ENCODE data around the gene DCXR.

Gene DCXR

GRCh38 chr17:82021107-82021899 lies 16.2 kb downstream of the DCXR start:
- peak; percentile 84 for DNase-seq

DNA sequence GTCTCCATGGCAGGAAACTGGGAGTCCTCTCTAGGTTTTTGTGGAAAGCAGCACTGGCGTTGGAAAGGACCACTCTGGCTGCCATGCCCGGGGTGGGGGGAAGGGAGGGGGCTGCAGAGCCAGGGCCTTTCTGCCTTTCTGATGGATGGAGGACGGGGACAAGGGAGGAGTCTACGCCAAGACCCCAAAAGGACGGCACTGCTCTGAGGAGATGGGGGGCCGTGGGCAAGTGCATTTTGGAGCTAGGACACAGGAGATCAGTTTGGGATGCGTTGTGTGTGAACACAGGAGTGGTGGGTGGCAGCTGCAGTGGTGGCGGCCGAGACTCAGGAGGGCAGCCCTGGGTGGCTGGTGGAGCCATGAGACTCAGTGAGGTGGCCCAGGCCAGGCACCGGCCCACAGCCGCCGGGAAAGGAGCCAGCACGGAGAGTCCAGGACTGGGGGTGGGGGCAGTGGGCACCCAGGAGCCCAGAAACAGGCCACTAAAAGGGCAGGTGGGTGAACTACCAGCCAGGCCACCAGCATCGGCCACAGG lies 16.9 kb downstream of the DCXR start:
- DNase-seq, result no peak

- peak; percentile 89 for DNase-seq
Observed at GRCh38 chr17:82019690-82020571, 17.6 kb downstream of the DCXR start.

DNA sequence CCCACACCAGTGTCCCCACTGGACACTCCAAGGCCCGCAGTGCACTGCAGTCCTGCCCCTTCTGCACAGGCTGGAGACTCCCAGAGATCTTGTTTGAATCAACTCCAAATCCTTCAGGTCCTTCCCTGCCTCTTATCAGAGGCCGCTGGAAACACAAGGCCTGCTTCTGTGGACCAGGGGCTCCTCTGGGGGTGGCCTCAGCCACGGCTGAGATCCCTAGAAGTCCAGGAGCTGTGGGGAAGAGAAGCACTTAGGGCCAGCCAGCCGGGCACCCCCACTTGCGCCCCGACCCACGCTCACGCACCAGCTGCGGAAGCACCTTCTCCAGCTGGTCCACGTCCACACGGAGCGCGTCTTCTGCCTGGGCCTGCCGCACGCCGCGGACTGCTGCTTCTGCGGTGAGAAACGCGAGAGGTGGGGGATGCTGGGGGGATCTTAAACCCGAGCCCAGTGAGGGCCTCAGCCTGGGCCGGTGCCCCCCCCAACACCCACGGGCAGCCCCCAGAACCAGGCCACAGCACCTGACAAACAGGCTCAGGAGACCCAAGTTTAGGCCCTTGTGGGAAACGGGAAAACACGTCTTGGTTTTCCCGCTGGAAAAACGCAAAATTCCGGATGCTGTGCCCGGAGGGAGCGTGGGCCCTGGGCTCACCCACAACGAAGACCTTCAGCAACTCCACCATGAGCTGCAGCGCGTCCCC lies 18.4 kb downstream of the DCXR start:
- DNase-seq, result no peak

DNA sequence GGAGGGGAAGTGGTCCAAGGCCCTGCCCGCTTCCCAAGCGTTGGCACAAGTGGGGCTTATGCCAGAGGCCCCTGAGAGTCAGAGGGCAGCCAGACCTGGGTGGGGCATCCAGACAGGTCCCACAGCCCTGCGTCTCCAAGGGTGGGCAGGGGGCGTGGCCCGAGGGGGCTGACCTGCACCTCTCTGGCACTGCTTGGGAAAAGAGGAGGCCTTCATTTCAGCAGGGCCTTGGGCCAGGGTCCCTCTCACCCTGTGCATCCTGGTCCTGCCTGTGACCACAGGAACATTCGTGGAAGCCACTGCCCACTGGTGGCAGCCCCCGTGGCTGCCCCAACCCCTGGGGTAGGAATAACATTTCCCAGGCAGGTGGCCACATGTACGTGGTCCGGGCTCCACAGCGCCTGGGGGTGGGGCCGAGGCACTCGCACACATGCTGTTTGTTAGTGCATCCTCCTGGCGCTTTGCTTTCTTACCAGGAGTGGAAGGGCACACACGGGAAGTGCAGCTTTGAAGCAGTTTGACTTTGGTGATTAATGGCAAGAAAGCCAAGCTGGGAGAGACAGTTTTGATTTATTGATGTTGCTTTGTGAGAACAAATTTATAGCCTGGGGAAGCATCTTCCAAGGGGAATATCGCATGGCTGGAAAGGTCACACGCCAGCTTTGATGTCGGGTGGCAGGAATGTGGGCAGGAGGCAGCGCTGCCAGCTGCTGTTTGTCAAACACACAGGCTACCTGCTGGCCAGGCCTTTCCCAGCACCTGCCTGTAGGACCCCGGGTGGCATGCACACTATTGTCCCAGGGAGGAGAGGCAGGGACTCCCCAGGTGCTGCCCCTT lies 19.1 kb downstream of the DCXR start:
- DNase-seq, result no peak

DNA sequence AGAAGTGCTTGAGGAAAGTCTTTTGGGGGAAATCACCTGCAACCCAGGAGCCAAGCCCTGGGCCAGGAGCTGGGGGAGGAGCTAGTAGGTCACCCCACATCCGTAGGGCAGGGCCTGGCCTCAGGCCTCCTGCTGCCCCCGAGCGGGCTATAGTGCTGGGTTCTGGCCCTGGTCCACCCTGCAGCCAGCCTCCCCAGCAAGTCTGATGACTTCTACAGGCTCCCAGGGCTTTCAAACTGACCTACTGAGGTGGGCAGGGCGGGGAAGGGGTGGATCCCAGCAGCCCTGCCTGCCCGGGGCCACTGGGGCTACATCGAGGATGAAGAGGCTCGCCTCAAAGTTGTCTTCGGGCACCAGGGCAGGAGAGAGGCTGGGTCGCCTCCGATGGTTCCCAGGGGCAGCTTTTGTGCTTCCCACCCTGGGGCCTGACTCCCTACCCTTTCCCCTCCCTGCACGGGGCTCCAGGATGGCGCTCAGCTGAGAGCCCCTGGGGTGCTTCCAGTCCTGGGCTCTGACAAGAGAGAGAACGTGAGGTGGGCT lies 19.8 kb downstream of the DCXR start:
- no peak for DNase-seq

GRCh38 chr17:82016875-82017459 lies 20.5 kb downstream of the DCXR start:
- DNase-seq, result no peak

DNA sequence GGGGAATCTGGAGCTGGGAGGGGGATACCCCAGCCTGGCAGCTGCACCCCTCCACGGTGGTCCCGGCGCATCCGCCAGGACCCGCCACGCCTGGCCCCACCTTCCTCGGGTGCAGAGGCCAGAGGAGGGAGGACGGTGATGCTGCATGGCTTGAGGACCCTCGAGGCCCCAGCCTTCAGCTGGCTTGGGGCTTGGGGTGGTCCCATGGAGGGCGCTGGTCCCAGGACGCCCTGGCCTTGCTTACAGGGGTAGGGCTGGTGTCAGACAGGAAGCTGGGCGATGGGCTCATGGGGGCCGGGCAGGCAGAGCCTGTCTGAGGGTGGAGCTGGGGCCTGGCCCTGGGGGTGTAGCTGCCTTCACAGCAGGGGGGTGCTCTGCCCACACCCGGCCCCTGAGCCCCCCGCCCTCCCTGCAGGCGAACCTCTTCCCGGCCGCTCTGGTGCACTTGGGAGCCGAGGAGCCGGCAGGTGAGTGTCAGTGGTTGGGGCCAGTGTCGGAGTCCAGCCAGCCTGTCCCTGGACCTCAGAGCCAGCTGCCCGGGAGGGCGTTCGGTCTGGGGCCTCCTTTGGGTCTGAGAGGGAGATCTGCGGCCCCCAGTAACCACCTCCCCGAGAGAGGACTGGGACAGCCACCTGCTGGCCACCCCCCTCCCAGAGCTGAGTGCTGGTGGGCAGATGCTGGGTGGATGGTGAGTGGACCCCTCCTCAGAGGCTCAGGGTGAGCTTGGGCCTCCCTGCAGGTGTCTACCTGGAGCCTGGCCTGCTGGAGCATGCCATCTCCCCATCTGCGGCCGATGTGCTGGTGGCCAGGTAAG lies 21.2 kb downstream of the DCXR start:
- no peak for DNase-seq

- DNase-seq, result no peak
Observed at GRCh38 chr17:82015311-82015971, 22.1 kb downstream of the DCXR start.

- no peak for DNase-seq
Observed at GRCh38 chr17:82014971-82015310, 22.6 kb downstream of the DCXR start.

DNA sequence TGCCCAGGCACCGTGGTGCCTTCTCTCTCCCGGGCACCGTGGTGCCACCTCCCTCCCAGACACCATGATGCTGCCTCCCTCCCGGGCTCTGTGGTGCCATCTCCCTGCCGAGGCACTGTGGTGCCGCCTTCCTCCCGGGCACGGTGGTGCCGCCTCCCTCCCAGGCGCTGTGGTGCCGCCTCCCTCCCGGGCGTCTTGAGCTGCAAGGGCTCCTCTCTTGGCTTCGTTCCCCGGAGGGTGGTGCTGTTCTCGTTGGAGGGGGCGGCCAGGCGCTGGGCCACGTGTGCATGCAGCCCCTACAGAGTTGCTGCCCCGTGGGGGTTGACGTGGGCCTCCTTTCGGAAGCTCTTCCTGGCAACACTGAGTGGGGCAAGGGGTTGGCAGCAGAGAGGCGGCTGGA lies 23.1 kb downstream of the DCXR start:
- no peak for DNase-seq

DNA sequence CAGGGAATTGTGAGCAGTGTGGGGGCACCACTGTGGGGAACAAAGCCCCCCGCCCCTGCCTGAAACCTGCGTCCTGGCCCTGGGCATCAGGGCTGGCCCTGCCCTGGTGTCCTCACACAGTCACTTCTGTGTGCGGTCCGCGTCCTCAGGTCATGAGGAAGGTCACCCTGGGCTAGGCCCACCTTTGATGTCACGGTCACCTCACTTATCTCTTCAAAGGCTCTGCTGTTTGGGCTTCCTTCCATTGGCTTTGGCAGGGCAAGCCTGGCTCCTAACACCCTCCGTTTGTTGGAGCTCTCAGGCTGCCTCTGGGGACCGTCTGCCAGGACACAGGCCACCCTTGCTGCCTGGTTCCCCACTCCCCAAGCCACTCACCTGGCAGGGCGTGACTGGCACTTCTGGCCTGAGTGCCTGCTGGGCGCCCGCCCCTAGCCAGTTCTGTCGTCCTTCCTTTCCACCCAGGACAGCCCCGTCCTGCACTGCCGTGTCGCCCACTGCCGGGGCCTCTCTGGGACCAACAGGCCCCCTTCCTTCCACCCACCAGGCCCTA lies 23.6 kb downstream of the DCXR start:
- DNase-seq, result no peak

DNA sequence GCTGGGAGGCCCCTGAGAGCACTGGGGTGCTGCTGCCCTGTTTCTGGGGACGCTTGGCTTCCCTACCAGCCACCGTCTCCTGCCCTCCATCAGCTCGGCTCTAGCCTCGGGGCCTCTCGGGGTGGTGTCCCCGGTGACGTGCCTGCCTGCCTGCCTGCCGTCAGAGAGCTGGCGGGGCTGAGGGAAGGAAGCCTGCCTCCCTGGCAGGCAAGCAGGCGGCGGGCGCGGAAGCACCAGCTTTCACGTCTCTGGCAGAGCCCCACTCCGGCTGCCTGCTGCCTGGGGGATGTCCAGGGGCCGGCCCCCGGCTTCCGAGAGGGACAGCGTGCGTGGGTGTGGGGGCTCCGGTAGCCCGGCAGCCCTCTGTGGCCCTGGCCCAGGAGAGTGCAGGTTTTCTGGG lies 24.2 kb downstream of the DCXR start:
- no peak for DNase-seq

DNA sequence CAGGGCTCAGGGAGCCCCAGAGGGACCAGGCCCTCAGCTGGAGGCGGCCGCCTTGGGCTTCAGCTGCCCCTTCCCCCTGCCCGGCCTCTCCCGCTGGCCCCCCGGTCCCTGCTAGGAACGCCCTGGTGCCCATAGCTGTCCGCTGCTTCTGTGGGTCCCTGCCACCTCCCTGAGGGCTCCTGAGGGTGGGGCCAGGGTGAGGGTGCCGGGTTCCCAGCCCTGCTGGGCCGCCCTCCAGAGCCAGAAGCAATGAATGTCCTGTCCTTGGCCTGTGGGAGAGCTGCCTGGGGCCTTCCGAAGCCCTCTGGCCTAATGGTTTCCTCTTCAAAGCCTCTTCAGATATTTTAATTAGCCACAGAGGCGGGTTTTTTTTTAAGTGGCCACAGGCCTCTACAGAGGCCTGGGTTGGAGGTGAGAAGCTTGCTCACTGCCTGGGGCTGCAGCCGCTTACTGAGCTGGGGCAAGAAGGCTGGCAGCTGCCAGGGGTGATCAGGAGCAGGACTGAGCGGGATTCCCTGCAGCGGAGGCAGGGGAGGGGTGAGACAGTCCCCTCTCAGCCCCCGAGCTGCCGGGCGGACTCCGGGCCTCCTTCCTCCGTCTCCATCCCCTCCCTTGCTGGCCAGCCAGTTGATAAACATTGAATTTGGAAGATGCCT lies 24.7 kb downstream of the DCXR start:
- DNase-seq, result no peak

GRCh38 chr17:82012261-82012639 lies 25.2 kb downstream of the DCXR start:
- no peak for DNase-seq

DNA sequence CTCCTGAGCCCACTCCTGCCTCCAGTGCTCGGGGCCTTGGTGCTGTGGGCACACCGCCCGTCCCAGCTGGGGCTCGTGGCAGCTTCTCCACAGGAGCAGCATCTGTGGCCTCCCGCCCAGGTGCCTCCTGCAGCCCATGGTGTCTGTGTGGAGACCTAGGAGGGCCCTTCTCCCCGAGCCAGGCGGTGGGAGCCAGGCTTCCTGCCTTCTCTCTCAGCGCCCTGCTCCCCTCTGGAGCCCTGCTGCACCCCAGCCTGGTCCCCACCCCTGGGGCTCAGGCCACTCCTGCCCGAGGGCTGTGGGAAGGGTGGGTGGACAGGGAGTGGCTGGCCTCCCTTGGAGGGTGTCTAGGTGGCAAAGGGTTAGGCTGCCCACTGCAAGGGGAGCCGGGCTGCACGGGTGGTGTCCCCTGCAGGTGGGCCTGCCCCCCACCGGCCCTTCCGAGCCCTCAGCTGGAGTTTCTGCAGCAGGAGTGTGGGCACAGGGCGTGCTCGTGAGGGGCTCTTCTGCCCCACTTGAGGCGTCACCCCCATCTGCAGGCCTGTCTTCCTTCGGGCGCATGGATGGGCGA lies 25.8 kb downstream of the DCXR start:
- no peak for DNase-seq

GRCh38 chr17:82010575-82011525 lies 26.6 kb downstream of the DCXR start:
- no peak for DNase-seq

DNA sequence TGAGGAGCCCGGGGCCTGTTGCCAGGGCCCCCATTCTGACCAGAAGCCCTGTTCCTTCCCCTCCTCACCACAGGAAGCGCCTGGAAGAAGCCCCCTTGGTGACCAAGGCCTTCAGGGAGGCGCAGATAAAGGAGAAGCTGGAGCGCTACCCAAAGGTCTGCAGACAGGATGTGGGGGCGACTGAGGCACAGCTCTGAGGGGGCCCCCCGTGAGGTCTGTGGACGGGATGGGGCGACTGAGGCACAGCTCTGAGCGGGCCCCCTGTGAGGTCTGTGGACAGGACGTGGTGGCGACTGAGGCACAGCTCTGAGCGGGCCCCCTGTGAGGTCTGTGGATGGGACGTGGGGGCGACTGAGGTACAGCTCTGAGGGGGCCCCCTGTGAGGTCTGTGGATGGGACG lies 28.1 kb downstream of the DCXR start:
- no peak for DNase-seq

Measured in activated effector memory CD4-positive, alpha-beta T cell treated with anti-CD3 and anti-CD28 coated beads, Interleukin-2, amount 50 U/mL, for 16 hours (primary cell).